GM18861 (cell line): ENCODE results near the gene SLC19A1.

Source experiments
- ATAC-seq: cut with Tn5 transposase; IDR thresholded peaks from one replicate; pipeline ENCODE4 v1.9.1; 2021; ENCODE audit not compliant: unreplicated experiment

SLC19A1 gene

DNA sequence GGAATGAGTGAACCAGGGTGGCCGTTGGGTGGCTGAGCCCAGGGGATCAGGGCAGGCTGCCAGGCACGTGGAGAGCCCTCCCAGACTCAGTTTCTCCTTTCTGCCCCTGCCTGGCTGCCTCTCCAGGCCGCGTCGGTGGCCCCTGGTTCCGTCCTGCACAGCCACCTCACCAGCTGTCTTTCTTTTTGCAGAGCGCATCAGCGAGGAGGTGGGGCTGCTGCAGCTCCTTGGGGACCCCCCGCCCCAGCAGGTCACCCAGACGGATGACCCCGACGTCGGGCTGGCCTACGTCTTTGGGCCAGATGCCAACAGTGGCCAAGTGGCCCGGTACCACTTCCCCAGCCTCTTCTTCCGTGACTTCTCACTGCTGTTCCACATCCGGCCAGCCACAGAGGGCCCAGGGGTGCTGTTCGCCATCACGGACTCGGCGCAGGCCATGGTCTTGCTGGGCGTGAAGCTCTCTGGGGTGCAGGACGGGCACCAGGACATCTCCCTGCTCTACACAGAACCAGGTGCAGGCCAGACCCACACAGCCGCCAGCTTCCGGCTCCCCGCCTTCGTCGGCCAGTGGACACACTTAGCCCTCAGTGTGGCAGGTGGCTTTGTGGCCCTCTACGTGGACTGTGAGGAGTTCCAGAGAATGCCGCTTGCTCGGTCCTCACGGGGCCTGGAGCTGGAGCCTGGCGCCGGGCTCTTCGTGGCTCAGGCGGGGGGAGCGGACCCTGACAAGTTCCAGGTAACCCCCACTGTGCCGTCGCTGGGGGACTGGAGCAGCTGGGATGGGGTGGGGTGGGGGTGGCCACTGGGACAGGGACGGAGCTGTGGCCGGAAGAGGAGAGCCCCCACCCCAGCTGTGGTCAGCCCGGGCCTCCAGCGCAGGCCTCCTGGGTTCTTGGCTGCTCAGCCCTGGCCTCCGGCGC is 73.9 kb downstream of the SLC19A1 start:
- no peak for ATAC-seq

DNA sequence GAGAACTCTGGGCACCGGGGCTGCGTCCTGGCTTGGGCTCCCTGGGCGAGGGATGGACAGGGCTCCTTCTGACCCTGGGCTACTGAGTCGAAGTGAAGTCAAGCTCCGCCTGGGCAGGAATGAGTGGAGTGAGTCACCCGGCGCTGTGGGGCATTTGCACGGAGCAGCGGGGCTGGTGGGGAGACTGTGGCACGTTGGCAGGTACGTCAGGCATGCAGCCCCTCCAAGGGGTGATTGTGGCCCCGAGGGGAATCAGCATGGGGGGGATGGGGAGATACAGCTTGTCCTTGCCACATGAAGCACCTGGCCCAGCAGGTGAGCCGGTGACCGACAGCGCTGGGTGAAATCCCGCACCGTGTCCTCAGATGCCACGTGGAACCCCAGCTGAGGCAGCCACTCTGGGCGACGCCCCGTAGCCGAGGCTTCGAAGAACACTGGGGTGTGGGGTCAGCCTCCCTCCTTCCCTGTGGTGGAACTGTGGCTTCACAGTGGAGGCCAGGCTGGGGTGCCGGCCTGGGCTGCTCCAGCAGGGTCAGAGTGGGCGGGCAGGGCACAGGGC is 74.9 kb downstream of the SLC19A1 start:
- no peak for ATAC-seq

DNA sequence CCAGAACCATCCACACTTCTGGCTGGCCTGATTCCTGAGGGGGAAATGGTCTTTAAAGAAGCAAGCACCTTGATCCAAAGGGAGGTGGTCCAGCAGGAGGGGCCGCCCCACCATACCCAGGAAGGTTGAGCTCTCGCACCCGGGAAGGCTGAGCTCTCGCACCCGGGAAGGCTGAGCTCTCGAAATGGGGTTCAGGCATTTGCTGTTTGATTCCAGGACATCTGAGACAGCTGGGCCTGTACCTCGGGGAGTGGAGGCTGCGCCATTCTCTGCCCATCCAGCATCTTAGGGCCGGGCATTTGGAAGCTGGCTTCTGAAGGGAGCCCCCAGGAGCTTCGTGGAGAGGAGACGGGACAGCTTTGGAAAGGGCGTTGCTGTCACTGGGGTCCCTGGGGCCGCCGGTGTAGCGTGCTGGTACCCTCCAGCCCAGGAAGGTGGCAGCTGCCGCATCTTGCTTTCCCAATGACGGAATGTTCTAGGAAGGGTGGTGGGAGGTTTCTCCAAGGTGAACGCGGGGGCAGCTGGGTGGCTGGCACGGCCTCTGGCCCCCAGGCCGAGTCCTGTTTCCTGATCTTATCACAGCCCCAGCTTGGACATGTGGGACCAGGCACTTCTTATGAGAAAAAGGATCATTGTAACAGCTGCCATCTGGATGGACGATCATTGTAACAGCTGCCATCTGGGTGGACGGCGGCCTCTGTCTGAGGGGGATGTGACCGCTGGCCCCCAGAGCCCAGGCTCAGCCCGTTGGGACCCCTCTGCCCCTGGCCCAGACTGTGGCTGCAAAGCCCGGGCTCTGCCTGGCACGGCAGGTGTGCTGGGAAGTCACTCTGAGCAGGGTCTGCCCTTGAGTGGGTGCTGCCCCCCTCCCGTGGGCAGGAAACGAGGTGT is 75.7 kb downstream of the SLC19A1 start:
- no peak for ATAC-seq

DNA sequence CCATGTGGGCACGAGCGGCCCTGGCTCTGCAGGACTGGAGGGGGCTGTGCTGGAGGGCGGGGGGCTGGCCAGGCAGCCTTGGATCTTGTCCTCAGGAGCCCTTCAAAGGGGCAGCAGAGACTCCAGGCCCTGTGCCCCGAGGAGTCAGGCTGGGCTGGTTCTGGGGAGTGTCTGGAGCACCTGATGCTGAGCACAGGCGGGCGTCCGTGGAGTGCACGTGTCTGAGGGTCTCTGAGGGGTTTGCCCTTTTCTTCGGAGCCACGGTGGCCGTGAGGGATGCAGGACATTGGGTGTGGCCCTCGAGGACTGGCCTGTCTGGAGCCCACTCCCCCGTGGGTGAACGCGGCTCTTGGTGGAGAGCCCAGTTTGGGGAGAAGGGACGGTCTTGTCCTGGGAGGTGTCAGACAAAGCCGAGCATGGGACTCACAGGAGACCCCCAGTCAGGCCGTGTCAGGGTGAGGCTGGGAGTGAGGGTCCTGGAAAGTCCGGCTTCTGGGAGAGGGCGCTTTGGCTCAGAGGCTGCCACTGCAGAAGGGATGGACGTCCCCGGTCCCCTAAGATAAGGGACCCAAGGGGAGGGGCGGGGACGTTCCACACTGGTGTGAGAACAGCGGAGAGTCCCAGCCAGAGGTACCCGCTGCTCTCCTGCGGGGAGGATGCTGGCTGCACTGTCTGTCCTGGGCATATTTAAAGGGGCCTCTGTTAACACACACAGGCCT is 76.5 kb downstream of the SLC19A1 start:
- ATAC-seq, result no peak

DNA sequence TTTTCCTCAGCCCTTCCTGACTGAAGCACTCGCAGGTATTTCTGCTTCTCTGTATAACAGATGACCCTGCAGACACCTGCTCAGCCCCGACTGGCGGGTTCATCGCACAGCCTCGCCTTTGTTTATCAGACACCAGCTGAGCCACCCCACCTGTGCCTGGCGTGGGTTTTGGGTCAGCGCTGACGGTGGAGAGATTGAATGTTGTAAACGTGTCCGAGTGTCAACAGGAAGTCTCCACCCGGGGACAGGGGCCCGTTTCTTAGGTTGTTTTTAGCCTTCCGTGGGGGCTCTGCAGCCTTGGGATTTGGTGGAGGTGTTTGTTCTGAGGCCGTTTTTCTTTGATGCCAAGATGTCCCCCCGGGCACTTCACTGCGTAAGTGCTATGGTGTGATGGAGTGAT is 77.1 kb downstream of the SLC19A1 start:
- ATAC-seq, result no peak

DNA sequence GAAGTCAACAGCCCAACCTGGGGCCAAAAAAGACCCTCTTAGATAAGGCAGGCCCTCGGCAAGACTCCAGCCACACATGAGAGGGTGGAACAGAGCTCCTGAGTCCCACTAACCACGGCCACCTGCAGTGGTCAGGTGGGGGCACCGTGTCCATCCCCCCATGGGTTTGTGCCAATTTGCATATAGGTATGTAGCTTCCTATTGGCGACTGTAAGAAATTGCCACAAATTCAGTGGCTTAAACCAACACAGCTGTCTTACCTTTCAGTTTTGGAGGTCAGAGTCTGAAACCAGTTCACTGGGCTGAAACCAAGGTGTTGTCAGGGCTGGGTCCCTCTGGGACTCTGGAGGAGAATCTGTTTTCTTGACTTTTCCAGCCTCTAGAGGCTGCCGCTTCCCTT is 77.9 kb downstream of the SLC19A1 start:
- ATAC-seq, result no peak

DNA sequence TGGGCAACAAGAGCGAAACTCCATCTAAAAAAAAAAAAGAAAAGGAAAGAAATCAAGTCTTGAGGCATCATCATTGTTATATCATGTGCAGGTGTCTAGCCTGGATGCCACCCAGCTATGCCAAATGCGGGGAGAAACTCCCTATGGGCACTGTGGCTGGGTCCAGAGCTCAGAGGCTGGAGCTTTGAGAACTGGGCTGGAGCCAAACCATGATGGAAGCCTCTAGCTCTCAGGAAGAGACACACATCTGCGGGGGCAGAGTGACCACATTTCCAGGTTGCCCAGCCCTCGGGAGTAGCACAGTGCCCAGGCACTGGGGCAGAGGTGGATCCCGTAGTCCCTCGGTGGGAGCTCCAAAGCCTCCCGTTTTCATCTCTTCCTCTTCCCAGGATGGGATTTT is 78.4 kb downstream of the SLC19A1 start:
- ATAC-seq, result no peak

DNA sequence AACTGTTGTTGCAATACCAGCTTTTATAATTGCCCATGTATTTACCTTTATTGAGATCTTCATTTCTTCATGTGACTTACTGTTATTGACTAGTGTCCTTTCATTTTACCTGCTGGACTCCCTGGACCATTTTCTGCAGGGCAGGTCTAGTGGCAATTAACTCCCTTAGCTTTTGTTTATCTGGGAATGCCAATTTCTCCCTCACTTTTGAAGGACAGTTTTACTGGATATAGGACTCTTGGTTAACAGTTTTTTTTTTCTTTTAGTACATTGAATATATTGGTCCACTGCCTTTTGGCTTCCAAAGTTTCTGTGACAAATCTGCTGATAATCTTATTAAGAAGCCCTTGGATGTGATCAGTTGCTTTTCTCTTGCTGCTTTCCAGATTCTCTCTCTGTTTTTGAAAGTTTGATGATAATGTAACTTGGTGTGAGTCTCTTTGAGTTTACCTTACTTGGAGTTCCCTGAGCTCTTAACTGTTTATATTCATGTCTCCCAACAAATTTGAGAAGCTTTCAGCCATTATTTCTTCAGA is 80.4 kb downstream of the SLC19A1 start:
- no peak for ATAC-seq

DNA sequence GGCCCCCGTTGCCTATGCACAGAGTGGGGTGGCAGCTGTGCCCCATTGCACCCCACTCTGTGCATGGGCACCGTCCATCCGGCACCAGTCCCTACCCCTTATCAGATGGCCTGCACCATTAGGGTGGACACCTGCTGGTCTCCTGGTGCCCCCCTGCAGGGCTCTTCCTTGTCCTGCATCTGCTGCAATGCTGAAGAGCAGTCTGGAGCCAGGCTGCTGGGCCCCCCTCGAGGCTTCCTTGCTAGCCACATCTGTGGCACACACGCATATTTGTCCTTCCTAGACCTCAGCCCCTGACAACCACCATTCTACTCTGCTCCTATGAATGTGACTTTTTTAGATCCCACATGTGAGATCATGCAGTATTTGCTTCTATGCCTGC is 80.9 kb downstream of the SLC19A1 start:
- ATAC-seq, result no peak

DNA sequence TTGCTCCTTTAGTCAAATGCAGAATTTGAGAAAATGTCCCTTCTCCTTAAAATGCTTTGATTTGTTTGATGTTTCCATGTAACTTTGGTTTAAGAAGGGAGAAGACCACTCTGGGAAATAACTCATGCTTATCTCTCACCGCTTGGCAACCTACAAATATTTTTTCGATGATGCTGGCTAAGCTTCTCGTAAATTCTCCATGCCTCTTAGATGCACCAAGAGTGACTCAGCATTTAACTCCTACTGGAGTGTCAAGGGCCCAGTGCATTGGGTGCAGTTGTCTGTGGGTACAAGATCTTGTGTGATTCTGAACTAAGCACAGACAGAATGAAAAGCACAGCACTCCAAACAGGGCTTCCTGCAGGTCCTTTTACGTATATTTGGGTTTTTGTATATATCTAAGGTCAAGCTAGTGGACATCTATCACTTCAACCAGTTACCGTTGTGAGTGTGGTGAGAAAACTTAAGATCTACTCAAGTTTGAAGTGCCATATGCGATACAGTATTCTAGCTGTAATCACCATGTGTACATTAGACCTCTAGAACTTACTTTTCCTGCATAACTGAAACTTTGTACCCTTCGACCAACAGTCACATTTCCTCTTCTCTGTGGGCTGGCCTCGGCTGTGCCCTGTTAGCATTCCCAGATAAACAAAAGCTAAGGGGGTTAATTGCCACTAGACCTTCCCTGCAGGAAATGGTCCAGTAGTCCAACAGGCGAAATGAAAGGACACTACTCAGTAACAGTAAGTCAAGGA is 81.5 kb downstream of the SLC19A1 start:
- ATAC-seq, result no peak

DNA sequence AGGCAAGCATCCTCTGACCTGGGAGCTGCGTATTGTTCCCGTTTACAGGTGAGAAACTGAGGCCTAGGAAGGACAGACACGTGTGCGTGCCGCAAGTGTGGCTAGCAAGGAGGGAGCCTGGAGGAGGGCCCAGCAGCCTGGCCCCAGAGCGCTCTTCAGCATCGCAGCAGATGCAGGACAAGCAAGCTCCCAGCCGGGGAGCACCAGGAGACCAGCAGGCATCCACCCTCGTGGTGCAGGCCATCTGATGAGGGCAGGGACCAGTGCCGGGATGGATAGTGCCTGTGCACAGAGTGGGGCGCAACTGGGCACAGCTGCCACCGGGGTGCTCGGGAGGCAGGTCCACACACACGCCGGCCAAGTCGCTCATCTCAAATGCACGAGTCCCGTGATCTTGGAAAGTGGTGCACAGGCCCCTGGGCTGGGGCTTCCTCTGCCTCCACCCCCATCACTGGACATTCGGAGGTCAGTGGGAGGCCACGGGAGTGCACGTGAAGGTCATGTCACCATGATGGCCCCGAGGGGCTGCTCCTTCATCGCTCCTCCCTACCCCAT is 82.2 kb downstream of the SLC19A1 start:
- ATAC-seq, result no peak

DNA sequence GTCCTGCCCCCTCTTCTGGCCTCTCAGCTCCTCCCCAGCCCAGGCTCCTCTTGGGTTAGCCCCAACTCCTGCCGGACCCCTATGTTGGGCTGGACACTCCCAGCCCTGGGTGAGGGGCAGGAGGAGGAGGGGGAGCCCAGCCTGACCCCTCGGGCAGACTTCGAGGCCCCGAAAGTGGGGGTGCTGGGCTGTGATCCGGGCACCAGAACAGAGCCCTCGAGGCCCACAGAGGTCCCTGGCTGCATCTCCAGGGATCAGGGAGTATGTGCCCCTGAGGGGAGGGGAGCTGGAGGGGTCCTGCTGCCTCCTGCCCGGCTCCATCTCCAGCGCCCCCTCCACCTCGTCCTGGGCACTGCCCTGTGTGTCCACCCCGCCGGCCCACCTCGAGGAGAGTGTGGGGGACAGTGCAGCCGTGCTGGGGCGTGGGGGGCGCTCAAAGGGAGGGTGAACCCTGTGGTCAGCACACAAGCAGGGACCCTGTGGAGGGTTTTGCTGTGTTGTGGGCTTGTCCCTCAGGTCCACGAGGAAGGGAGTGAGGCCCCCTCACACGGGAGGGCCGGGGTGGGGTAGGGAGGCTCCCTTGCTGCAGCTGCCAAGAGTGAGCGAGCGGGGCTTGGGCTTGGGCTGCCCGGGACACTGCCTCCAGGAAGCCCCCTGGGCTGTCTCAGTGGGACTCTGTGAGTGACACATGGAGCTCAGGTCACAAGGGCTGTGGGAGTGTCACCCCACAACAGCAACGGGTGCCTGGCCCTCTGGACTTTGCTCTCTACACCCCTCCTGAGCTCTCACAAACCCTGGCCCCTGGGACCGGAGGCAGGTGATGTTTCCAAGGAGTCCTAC is 82.8 kb downstream of the SLC19A1 start:
- ATAC-seq, result no peak

DNA sequence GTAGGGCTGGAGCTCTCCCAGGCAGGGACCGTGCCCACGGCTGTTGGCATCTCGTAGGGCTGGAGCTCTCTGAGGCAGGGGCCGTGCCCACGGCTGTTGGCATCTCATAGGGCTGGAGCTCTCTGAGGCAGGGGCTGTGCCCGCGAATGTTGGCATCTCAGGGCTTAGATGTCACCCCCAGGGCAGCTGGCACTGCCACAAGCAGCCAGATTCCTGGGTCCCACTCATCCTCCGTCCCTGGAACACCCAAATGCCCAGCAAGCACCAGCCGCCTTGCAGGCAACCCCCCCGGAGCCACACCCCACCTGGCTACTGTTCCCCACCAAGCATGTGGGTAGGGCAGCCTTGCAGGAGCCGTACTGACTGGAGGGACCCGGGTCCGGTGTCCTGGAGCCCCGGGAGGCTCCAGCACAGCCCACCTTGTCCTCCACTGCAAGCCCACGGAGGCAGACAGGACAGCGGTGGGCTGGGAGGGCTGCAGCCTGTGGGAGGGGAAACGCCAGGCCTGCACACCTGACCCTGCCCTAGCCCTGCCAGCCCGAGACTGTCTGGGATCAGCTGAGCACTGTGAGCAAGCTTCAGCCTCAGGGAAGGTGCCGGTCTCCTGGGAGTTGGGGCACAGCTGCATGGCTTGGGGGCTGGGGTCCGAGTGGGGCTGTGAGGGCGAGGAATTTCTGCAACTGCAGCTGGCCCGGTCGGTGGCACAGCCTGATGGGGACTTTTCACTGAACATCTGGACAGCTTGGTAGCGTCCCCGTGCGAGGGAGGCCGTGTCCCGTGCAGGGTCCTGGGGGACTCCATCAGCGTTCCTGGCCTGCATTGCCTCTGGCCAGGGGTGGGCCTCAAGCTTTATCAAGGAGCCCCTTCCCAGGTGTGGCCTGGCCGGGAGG is 83.7 kb downstream of the SLC19A1 start:
- no peak for ATAC-seq

DNA sequence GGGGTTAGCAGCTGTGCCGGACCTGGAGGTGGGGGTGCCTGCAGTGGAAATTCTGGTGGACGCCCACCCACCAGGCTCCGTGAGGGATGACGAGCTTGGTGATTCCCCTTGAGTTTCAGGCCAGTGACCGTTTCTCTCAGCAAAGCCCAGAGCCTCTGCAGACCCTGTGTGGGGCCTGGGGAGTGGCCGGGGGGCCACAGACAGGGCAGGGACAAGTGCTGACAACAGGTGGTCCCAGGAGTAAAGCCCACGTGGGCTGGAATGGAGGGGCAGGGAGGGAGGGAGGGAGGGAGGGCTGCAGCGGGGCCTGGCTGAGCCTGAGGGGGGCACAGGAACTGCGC is 84.4 kb downstream of the SLC19A1 start:
- ATAC-seq, result no peak

DNA sequence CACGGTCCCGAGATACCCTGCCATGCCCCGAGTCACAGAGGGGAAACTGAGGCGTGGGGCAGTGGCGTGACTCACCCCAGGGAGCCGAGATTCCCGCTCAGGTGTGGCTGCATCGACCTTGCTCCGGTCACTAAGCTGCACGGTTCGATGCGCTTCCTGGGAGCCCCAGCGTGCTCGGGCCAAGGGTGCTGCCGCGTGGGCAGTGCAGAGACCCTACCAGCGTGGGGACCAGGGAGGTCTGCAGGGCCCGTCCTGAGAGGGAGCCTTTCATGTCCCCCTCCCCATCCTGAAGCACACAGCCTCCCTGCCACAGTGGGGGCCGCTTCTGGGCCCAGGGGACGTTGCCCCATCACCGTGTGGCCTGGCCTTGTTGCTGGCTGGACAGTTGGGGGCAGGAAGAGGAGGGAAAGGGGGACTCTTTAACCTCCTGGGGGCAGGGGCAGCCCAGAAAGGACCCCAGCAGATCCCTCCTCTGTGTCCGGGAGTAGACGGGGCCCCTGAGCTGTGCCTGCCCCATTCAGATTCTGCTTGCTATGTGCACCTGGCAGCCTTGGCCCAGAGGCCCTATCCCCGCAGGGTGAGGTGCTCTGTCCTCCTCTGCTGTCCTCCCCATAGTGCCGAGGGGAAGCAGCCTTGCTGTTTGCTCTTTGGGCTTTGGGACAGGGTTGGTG is 84.9 kb downstream of the SLC19A1 start:
- no peak for ATAC-seq

DNA sequence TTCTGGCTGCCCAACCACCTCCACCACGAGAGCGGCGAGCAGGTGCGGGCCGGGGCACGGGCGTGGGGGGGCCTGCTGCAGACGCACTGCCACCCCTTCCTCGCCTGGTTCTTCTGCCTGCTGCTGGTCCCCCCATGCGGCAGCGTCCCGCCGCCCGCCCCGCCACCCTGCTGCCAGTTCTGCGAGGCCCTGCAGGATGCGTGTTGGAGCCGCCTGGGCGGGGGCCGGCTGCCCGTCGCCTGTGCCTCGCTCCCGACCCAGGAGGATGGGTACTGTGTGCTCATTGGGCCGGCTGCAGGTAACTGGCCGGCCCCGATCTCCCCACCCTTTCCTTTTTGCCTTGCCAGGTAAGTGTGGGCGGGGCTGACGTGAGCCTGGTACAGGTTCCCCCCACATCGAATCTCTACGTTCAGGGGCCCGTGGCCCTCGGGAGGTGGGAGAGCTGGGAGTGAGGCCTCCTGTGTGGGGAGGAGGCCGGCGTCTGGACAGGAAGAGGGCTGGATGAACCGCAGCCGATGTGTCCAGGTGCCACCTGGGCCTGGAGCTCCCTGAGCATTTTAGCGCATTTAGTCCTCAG is 85.6 kb downstream of the SLC19A1 start:
- no peak for ATAC-seq
